Activated T-helper 9 cell treated with anti-CD3 and anti-CD28 coated beads, Interleukin-2, amount 50 U/mL, for 16 hours (primary cell): ENCODE measurements around the gene PLCD1.
"Not testable (repeated sequence)": the region's sequence is repeated elsewhere in the genome, so short reads cannot be mapped to it uniquely, and the experiment has no call there.

Experiments used
- DNase-seq: peaks from one replicate; pipeline ENCODE4 v3.0.0-alpha.2; 2020; ENCODE audit warnings: low read depth

The PLCD1 gene

DNA sequence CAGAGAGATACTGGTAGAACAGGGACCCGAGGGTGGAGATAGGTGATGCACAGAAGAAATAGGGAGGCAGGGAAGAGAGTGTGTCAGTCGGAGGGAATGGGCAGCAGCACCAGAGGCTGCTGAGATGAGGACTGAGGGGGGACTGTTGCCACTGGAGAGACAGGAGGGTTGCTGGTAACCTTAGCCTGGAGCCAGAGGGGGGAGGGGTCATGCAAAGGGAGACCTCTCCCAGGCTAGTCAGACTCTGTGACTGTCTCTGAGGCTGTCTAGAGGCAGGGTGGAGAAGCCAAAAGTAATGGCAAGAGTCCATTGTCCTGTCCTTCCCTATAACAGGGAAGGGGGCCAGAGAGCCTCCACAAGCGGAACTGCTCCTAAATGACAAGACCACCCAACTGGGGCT is 7.5 kb upstream of the PLCD1 start:
- DNase-seq = no peak

DNA sequence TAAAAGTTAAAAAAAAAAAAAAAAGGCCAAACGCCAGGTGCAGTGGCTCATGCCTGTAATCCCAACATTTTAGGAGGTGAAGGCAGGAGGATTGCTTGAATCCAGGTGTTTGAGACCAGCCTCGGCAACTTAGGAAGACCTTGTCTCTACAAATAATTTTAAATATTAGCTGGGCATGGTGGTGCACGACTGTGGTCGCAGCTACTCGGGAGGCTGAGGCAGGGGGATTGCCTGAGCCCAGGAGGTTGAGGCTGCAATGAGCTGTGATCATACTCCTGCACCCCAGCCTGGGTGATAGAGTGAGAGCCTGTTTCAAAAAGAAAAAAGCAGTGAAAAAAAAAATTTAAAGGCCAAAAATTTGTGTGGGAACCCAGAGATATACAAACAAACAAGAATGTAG is 6.8 kb upstream of the PLCD1 start:
- no peak for DNase-seq

DNA sequence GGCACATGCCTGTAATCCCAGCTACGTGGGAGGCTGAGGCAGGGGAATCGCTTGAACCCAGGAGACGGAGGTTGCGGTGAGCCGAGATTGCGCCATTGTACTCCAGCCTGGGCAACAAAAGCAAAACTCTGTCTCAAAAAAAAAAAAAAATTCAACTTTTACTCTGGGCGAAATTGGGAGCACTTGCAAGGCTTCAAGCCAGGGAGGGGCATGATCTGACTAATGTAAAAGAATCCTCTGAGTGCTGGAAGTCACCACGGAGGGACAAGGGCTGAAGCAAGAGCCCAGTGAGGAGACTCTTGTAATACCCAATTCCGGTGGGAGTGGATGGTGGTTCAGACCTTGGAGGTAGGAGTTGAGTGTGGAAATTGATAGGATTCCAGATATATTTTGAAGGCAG is 4.9 kb upstream of the PLCD1 start:
- DNase-seq = not testable (repeated sequence)

DNA sequence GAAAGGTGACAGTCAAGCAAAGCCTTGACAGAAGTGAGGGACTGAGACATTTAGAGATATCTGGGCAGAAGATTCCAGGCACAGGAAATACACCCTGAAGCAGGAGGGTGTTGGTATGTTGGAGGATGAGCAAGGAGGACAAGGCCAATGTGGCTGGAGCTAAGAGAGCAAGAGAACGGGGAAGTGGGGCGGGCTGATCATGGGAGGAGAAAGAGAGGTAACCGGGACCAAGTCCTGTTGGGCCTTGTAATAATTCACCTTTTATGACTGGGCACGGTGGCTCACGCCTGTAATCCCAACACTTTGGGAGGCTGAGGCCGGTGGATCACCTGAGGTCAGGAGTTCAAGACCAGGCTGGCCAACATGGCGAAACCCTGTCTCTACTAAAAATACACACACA is 4.1 kb upstream of the PLCD1 start:
- not testable (repeated sequence) for DNase-seq

DNA sequence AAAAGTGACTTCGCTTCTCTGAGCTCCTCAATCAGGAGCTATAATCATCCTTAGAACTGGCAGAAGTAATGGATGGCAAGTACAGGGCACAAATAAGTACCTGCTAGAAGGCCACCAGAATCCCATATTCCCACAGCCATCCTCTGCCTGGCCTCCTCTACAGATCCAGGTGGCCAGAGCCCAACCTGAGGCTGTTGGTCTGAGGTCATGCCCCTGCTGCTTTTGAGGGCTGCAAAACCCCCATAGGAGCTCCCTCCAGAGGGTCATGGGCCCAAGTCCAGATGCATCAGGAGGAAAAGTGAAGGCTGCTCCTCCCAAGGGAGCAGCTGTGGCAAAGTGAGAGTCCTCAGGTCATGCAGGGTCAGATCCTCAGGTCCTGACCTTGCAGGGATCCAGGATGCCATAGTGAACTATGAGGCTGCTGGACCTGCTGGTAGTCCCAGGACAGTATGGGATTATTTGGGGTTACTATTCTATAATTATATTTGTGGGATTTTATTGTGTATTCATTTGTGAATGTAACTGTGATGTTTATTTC is 3.0 kb upstream of the PLCD1 start:
- DNase-seq = no peak

DNA sequence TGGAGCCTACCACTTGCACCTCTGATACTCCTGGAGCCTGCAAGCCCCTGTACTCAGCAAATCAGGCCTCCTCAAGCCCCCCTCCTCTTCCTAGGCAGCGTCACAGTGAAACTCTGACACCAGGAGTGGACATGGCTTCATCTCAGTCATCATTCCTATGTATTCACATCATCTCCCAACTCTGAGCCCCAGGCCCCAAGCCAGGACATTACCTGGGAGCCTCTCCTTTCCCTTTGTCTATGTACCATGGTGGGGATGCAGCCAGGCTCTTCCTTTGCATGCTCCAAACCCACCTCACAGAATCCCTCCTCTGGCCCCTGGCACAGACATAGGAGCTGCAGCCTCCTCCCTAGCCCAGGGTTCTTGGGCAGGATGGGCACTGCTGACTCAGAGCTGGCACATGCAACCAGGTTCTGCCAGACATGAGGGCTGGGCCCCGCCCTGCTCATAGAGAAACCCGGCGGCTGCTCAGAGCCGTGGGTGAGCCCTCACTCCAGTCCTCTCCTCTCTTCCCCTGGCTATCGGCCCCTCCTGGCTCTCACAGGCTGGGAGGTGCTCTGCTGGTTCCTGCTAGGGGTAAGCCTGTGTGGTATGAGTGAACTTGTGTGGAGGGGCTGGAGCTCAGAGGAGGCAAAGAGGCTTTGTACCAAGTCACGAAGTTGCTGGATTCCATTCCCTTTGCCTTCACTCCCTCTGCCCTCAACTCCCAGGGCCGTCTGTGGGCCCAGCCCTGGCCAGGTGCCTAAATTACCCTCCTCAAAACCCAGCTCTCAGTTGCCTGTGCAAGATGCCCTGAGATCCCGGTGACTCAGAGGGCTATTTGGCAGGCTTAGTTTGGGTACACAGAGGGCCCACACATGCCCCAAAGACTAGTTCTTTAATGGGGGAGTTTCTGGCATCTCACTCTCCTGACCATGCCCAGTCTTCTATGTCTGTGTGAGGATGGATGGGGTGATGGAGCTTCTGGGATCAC is 1.9 kb upstream of the PLCD1 start:
- DNase-seq = peak; percentile 40

DNA sequence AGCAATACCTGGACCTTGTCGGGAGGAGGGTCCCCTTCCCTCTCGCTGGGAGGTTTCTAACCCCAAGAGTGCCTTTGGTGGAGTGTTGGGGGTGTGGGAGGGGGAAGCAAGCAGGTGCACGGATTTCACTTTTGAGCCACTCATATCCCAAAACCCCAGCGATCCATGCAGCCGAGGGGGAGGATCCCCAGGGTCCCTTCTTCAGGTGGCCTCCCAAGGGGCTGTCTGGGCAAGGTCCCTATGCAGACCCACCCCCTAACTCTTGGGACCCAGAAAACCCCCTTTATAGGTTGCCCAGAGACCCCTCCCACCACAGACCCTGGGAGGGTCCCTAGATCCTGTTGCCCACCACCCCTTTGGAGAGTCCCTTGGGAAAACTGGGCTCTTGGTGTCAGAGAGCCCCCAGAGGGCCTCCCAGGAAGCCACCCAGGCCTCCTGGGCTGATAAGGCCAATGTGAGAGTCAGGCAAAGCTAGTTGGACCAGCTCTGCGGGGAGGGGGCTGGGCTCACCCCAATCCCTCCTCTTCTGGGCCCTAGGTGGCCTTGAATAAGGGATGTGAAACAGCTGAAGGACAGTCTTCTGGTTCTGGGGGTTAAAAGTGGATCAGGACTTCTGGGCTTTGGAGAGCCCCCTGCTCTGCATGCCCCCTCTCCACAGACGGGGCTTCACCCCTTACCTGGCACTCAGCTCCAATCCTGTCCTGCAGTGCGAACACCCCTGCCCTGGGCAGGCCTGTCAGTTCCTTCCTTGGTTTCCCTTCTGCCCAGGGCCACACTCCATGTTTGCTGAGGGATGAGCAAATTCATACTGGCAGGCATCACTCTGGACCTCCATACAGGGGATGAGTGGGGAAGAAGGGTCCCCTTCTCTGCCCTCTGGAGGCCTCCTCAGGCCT is 932 bp upstream of the PLCD1 start:
- no peak for DNase-seq

DNA sequence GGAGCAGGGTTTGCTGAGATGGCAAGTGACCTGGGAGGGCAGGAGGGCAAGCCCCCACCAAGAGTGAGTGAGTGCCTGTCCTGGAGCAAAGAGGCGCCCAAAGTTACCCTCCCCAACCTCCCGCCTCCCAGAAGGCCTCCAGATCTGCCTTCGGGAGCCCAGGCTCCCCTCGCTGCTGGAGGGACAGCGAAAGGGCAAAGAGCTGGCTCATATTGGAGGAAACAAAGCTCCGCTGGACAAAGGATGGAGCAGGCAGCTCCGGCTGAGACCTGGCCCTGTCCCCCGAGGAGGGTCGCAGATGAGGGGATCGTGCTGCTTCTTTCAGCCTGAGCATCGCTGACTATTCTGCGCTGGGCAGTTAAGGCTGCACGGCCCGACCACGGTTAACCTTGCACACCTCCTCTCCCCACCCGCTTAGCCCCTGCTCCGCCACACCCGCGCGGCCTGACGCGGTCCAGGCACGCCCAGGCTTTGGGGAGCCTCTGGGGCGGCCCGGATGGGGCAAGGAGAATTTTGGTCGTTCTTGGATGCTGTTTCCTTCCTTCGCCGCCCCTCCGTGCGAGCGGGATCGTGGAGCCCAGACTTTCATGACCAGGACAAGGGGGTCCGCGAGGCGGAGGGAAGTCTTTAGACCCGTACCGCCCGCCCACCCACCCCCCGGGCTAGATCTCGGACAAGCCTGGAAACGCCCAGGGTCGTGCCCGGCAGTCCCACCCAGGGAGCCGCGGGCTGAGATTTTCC is 651 bp downstream of the PLCD1 start:
- no peak for DNase-seq

DNA sequence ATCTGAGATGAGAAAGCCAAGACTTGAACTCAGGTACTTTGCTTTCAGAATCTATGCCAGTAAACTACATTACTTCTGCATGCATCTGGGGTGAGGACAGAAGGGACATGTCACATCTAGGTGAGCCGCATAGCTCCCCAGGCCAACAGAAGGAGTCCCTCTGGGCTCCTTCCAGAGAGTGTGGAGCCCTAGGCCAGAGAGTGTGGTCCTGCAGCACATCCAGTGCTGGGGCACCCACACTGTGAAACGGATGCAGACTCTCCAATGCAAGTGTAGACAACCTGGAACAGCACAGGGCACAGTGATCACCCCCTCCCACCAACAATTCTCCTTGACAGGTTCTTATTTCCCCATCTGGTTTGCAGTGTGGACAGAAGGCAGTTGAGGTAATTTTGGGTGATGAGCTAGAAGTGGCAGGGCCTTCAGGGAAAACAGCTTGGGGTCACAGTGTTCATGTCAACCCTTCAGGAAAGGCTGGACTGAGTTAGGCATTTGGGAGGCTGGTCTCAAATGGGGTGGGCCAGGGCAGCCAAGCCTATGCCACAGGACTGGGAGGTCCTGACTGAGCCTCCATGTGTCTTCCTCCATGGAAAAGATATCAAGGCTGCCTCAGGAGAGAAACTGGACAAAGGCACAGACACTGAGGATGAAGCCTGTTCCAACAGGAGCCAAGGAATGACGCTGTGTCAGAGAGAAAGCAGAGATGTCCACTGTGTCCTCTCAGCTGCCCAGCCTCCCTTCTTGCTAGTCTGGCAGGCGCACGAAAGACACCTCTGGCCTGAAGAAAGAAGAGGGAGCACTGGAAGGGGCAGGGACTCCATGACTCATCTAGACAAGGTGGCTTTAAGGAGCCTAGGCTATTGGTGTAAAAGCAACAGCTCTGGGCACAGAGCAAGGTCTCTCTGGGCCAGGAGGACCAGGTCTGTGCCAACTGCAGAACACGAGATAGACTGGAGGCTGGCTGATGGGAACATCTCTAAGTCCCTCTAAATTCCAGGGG is 1.7 kb downstream of the PLCD1 start:
- DNase-seq = no peak

DNA sequence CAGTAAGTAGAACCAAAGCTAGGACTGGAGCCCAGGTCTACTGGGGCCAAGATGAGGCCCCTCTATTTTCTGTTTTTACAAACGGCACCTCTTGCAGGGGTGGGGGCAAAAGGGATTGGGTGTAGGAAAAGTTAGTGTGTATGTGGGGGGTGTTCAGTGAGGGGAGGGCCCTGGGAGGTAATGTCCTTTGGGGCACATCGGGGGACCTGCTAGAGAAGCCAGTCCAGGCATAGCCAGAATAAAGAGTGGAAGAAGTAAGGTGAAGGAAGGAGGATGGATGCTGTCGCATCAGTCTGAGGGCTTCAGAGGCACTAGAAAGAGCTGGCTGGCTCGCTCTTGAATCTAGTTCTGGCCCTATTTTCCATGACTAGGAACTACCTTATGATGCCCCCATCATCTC is 2.6 kb downstream of the PLCD1 start:
- DNase-seq = no peak

DNA sequence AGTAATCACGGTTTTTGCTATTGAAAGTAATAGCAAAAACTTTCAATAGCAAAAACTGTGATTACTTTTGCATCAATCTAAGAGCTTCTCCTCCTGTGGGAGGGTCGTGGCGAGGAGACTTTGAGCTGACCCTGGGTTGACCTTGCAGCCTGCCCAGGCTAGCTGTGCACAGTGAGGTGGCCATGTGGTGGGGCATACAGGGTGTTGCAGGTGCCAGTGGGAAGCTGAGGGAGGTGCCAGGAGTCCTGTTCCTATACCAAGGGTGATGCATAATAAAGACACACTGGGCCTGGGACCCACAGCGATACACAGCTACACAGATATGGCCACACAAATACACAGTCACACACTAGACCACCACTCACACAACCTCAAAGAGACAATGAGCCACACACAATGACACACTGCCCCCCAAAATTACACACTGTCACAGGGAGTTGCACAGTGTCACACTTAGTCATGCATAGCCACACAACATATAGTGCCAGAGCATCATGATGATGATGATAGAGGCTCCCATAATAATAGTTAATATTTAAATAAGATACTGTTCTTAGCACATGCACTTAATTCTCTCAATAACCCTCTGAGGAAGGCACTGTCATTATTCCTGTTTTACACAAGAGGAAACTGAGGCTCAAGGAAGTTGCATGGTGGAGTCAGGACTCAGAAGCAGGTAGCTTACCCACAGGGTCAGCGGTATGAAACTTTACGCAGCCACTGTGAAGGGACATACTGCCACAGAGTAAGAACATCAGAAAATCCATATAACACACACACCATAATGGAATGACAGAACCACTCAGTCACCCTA is 6.3 kb downstream of the PLCD1 start:
- DNase-seq = no peak

DNA sequence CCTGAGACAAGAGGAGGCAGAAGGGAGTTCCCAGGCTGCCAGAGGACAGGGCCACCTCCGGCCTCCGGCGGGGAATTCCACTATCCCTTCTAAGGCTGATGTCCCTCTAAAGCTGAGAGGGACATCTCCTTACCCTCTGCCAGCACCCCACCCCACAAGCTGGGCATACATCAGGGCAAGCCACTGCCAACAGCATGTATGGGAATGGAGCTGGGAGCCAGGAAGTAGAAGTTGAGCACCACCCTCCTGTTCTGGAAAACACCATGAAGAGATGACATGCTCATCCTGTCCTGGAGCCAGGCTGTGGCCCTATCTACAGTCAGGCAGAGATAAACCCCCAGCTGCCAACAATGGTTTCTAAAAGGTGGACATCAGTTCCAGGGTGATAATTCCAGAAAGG is 7.1 kb downstream of the PLCD1 start:
- no peak for DNase-seq

DNA sequence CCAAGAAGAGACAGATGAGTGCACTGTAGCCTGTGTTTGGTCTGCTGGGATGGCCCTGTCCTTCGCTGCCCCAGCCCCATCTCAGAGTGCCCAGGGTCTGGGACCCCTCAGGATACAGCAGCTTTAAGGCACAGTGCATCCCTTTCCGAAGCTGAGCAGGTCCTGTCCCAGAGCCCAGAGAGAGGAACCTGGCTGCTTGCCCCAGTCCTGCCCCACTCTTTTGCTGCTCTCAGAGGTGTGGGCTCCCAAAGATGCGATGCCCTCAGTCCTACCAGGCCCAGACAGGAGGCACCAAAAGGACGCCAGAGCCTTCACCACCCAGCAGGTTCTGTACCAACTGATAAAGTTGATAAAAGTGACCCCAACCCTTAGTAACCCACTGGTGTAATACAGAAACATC is 8.2 kb downstream of the PLCD1 start:
- DNase-seq = no peak

DNA sequence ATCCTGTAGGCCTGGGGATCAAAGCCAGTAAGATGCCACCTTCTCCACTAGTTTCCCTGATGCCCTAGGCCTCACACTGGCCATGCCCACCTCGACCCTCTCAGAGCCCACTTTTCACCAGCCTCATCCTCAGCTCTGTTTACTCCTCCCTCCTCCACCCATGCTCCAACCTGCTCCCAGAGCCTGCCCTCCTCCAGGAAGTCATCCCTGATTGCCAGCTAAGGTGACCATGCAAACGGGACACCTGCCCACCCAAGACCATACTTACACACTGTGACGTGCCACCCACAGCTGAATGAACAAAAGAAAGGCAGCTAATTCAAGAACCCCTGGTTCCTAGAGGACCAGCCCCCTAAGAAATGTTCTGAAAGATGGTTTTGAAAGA is 9.1 kb downstream of the PLCD1 start:
- DNase-seq = no peak

DNA sequence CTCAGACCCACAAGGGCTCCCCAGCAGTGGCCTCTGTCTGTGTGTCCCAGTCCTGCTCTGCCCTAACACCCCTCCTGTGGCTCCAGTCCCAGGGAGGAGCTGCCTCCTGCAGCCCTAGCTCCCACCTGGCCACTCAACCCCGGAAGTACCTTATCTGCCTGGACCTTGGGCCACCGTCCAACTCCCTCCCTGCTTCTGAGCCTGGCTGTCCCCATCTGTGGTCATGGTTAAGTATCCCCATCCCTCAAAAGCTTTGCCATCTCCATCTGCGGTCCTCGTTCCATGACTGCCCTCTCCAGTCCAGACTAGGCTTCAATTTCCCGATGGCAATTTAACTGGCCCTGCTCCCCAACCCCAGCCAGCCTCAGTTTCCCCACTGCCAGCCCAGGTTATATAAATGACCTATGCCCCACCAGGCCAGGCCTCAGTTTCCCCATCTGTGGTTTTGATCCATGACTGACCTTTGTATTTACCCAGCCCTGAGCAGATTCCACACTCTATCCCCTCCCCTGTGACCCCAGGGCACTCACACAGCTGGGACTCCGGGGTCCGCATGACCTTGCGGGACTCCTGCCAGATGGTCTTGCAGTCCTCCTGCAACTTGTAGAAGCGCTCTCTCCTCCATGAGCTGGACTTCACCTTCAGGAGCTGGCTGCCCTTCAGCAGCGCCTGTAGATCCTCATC is 9.6 kb downstream of the PLCD1 start:
- no peak for DNase-seq

DNA sequence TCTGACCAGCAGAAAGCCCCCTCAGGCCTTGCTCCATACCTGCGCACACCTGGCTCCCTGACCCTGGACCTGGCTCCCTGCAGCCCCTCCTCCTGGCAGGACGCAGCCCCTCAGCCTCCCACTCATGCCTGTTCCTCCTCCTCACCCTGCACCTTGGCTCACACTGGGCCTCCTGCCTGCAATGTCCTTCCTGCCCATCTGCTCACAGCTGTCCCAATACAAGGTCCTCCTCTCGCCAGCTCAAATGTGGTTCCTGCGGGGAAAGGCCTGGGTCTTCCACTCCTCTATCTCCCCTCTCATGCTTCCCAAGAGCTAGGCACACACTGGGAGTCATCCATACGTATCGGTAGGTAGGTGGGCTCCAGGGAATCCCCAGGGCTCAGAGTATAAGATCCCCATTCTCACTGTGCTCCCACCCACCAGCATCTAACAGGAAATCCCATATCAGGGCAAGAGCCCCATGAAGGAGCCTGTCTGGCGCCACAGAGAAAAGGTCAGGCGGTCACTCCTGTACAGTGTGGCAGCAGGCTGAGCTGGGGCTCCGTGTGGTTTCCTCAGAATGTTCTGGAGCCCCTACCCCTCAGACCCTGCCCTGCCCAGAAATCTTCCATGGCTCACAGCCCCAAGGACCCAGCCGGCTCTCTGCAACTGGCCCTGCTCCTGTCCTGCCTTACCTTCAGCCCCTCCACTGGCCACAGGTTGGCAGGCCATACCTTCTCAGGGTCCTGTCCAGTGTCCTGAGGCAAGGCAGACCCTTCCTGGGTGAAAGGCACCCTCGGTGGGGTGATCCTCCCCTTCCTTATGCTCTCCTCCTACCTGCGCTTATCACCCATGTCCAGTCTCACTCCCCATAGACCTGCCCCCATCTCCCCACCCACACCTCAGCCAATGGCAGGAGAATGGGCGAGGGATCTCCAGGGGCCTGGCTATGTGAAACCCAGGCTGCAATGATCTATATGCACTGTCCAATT is 10.9 kb downstream of the PLCD1 start:
- no peak for DNase-seq

DNA sequence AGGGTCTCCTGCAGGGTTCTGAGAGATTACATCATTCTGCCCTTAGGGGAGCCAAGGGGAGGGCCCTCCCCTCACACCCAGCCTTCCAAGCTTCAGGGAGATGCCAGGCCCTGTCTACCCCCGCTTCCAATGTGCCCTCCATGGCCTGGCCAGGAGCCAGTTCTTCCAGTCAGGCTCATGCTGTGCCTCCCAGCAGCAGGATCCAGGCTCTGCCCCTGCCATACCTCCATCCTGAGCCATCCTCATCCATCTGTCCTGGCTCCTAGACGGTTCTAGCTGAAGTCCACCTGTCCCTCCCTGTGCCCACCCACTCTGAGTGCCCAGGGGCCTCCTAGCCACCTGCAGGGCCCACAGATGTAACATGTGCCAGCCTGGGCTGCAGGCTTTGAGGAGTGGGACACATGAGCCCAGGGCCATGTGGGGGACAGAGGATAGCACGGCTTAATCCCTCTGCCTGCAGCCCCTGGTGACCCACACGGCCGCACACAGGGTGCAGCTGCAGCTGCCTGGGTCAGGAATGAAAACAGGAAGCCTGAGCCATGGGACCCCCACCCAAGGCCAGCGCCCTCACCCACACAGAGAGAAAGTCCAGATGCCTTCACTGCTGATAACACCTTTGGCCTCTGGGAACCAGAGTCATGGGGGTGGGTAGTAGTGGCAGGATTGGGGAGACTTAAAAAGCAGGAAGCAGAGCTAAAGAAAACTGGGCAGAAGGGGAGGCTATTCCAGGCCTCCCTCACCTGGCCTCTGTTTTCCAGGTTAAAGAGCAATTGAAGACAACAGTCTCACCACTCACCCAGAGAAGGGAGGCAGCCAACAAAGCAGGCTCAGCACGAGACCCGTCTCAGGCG is 11.8 kb downstream of the PLCD1 start:
- DNase-seq = no peak
